HEK293T (cell line): ENCODE results near the gene ADK.

Experiments used
- CTCF ChIA-PET: fragments of 350-600 bp; formaldehyde crosslinking; extraction: SDS; loops from one replicate; lab custom pipeline; 2021; ENCODE audit warnings: antibody characterized with exemption, inconsistent platforms; lab: Yijun Ruan, JAX
- POLR2A ChIA-PET: fragments of 350-600 bp; formaldehyde crosslinking; extraction: SDS; loops from one replicate; lab custom pipeline; 2020; ENCODE audit warnings: antibody characterized with exemption, inconsistent platforms; lab: Yijun Ruan, JAX
- DNase-seq: peaks from one replicate; pipeline ENCODE4 v3.0.0; 2012; ENCODE audit warnings: mixed read lengths; ENCODE audit errors: extremely low spot score
- ARNT ChIP-seq: fragments of 450-650 bp; IDR thresholded peaks from 2 replicates; pipeline ENCODE4 v1.6.1; 2017; ENCODE audit warnings: mild to moderate bottlenecking
- BHLHE40 ChIP-seq: fragments of 450-650 bp; IDR thresholded peaks from 2 replicates; pipeline ENCODE4 v1.6.1; 2016; ENCODE audit warnings: mild to moderate bottlenecking, moderate library complexity, borderline replicate concordance
- CTBP1 ChIP-seq: fragments of 450-650 bp; IDR thresholded peaks from 2 replicates; pipeline ENCODE4 v1.6.1; 2016; ENCODE audit warnings: borderline replicate concordance
- ELF4 ChIP-seq: fragments of 450-650 bp; IDR thresholded peaks from 2 replicates; pipeline ENCODE4 v1.6.1; 2017; ENCODE audit warnings: antibody characterized with exemption
- FOXA1 ChIP-seq: fragments of 450-650 bp; IDR thresholded peaks from 2 replicates; pipeline ENCODE4 v1.6.1; 2016; ENCODE audit warnings: mild to moderate bottlenecking
- FOXK2 ChIP-seq: fragments of 450-650 bp; IDR thresholded peaks from 2 replicates; pipeline ENCODE4 v1.6.1; 2016; ENCODE audit warnings: mild to moderate bottlenecking
- FOXM1 ChIP-seq: fragments of 450-650 bp; IDR thresholded peaks from 2 replicates; pipeline ENCODE4 v1.6.1; 2017; ENCODE audit warnings: mild to moderate bottlenecking, borderline replicate concordance
- HDGF ChIP-seq: fragments of 450-650 bp; IDR thresholded peaks from 2 replicates; pipeline ENCODE4 v1.6.1; 2017; ENCODE audit warnings: antibody characterized with exemption, borderline replicate concordance
- L3MBTL2 ChIP-seq: fragments of 450-650 bp; conservative IDR thresholded peaks from 2 replicates; pipeline ENCODE4 v1.6.1; 2016; ENCODE audit warnings: mild to moderate bottlenecking
- LEF1 ChIP-seq: fragments of 450-650 bp; IDR thresholded peaks from 2 replicates; pipeline ENCODE4 v1.6.1; 2017; ENCODE audit warnings: mild to moderate bottlenecking, borderline replicate concordance
- NFRKB ChIP-seq: fragments of 450-650 bp; IDR thresholded peaks from 2 replicates; pipeline ENCODE4 v1.6.1; 2016; ENCODE audit warnings: mild to moderate bottlenecking, moderate library complexity
- SP1 ChIP-seq: fragments of 450-650 bp; IDR thresholded peaks from 2 replicates; pipeline ENCODE4 v1.6.1; 2017
- SUZ12 ChIP-seq: fragments of 450-650 bp; IDR thresholded peaks from 2 replicates; pipeline ENCODE4 v1.6.1; 2016; ENCODE audit warnings: mild to moderate bottlenecking
- TARDBP ChIP-seq: fragments of 450-650 bp; IDR thresholded peaks from 2 replicates; pipeline ENCODE4 v1.6.1; 2016
- ZNF384 ChIP-seq: fragments of 450-650 bp; IDR thresholded peaks from 2 replicates; pipeline ENCODE4 v1.6.1; 2016
- TF ChIP-seq, protein P1 (sequence below): fragments of 450-650 bp; IDR thresholded peaks from 2 replicates; pipeline ENCODE4 v1.6.1; 2016

Gene ADK

DNA sequence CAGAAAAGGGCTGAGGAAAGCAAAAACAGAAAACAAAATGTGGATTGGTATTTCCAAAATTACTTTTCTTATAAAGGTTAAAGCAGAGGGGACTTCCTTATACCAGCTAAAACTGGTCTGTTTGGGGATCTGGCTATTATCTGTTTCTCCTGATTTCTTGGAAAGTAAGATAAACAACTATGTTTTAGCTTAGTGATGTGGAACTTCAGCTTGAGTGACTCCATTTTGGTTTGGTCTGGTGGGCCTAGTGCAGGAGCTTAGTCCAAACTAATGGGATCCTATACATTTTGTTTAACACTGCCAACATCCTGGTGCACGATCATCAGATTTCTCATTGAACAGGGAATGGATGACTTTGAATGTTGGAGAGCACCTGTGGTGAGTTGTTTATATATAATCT is 283.5 kb downstream of the ADK start:
- TF ChIP-seq FOXA1 (no peak), TARDBP (no peak), SUZ12 (no peak), ARNT (no peak), LEF1 (no peak), L3MBTL2 (no peak), SP1 (no peak), BHLHE40 (no peak), FOXK2 (no peak), FOXM1 (no peak), ZNF384 (no peak)
- TF ChIP-seq, protein P1, sequence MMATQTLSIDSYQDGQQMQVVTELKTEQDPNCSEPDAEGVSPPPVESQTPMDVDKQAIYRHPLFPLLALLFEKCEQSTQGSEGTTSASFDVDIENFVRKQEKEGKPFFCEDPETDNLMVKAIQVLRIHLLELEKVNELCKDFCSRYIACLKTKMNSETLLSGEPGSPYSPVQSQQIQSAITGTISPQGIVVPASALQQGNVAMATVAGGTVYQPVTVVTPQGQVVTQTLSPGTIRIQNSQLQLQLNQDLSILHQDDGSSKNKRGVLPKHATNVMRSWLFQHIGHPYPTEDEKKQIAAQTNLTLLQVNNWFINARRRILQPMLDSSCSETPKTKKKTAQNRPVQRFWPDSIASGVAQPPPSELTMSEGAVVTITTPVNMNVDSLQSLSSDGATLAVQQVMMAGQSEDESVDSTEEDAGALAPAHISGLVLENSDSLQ = no peak
- CTCF ChIA-PET = no interaction called here
- POLR2A ChIA-PET = no interaction called here
- DNase-seq = no peak

- TF ChIP-seq, protein P1 = no peak
- no peak for TF ChIP-seq CTBP1
- no peak for TF ChIP-seq FOXA1
- no peak for TF ChIP-seq SUZ12
- TF ChIP-seq BHLHE40 = no peak
- no peak for TF ChIP-seq ELF4
- POLR2A ChIA-PET = no interaction called here
- CTCF ChIA-PET = no interaction called here
Observed at GRCh38 chr10:74436523-74437170, 285.6 kb downstream of the ADK start.

GRCh38 chr10:74437822-74438221 is 286.8 kb downstream of the ADK start:
- CTCF ChIA-PET = no interaction called here
- DNase-seq = no peak

More at GRCh38 chr10:74436523-74437170, 285.6 kb downstream of the ADK start:
- DNase-seq = no peak

GRCh38 chr10:74439213-74439612 is 288.2 kb downstream of the ADK start:
- ChIA-PET POLR2A (no interaction called here), CTCF (interaction anchor here (0.7 kb wide), 1 partner anchor 350 kb away, joined by 4 read pairs; no protein-coding TSS in a partner anchor)
- DNase-seq = no peak
- TF ChIP-seq BHLHE40 (no peak), FOXM1 (no peak), ZNF384 (no peak), FOXA1 (no peak), CTBP1 (no peak), LEF1 (no peak), FOXK2 (no peak), SUZ12 (no peak), SP1 (no peak), L3MBTL2 (no peak), NFRKB (no peak), TARDBP (no peak), HDGF (no peak), ELF4 (no peak), ARNT (no peak)
- TF ChIP-seq, protein P1 = no peak

More at GRCh38 chr10:74437822-74438221, 286.8 kb downstream of the ADK start:
- TF ChIP-seq L3MBTL2 = no peak
- TF ChIP-seq SUZ12 = no peak
- TF ChIP-seq HDGF = no peak
- TF ChIP-seq CTBP1 = no peak
- TF ChIP-seq FOXM1 = no peak
- TF ChIP-seq ARNT = no peak
- no peak for TF ChIP-seq FOXA1
- no peak for TF ChIP-seq SP1
- POLR2A ChIA-PET = no interaction called here

GRCh38 chr10:74445493-74445892 is 294.5 kb downstream of the ADK start:
- POLR2A ChIA-PET = no interaction called here
- no peak for DNase-seq
- CTCF ChIA-PET = interaction anchor here (0.6 to 0.7 kb wide), 2 partner anchors 190 to 1942 kb away, joined by 3 to 5 read pairs; no protein-coding TSS in a partner anchor
- TF ChIP-seq FOXA1 = no peak
- no peak for TF ChIP-seq LEF1
- no peak for TF ChIP-seq FOXK2
- no peak for TF ChIP-seq L3MBTL2
- TF ChIP-seq FOXM1 = no peak
- TF ChIP-seq SP1 = no peak
- TF ChIP-seq, protein P1 = no peak
- TF ChIP-seq ARNT = no peak
- TF ChIP-seq HDGF = no peak
- no peak for TF ChIP-seq NFRKB
- TF ChIP-seq TARDBP = no peak
- no peak for TF ChIP-seq SUZ12
- TF ChIP-seq ELF4 = no peak
- TF ChIP-seq ZNF384 = no peak
- no peak for TF ChIP-seq CTBP1

- CTCF ChIA-PET = no interaction called here
- TF ChIP-seq LEF1 (no peak), HDGF (no peak), ARNT (no peak), NFRKB (no peak), SP1 (no peak), ELF4 (no peak), FOXK2 (no peak), TARDBP (no peak), SUZ12 (no peak), FOXM1 (no peak), ZNF384 (no peak), L3MBTL2 (no peak), BHLHE40 (no peak), FOXA1 (no peak), CTBP1 (no peak)
- TF ChIP-seq, protein P1 = no peak
- no peak for DNase-seq
- POLR2A ChIA-PET = no interaction called here
Observed at GRCh38 chr10:74450602-74451001, 299.6 kb downstream of the ADK start.
